KMS-11 (cell line): Measurements from ENCODE around the gene CCDC149.

Source experiments
- H2AFZ ChIP-seq: fragments of 200-600 bp; sonication (generic); 2 replicates; pipeline ENCODE4 v1.6.1; 2016; ENCODE audit warnings: antibody characterized with exemption, mixed run types, low read depth
- H3K27ac ChIP-seq: fragments of 200-600 bp; sonication (generic); 2 replicates; pipeline ENCODE4 v1.6.1; 2016; ENCODE audit warnings: mild to moderate bottlenecking, mixed run types
- H3K27me3 ChIP-seq: fragments of 200-600 bp; sonication (generic); 2 replicates; pipeline ENCODE4 v1.6.1; 2017; ENCODE audit warnings: mild to moderate bottlenecking, low read depth, mixed run types, moderate library complexity; ENCODE audit not compliant: insufficient read depth
- H3K36me3 ChIP-seq: fragments of 200-600 bp; sonication (generic); 2 replicates; pipeline ENCODE4 v1.6.1; 2017; ENCODE audit warnings: mild to moderate bottlenecking, mixed run types; ENCODE audit not compliant: insufficient read depth
- H3K4me1 ChIP-seq: fragments of 200-600 bp; sonication (generic); 2 replicates; pipeline ENCODE4 v1.6.1; 2016; ENCODE audit warnings: mild to moderate bottlenecking, low read depth, mixed run types; ENCODE audit not compliant: poor library complexity, severe bottlenecking
- H3K4me2 ChIP-seq: fragments of 200-600 bp; sonication (generic); 2 replicates; pipeline ENCODE4 v1.7.0; 2016; ENCODE audit warnings: mild to moderate bottlenecking, mixed run types
- H3K4me3 ChIP-seq: fragments of 200-600 bp; sonication (generic); IDR thresholded peaks from 2 replicates; pipeline ENCODE4 v1.6.1; 2017; ENCODE audit warnings: low read depth, low read length, mixed read lengths; ENCODE audit not compliant: insufficient read depth
- H3K79me2 ChIP-seq: fragments of 200-600 bp; sonication (generic); 2 replicates; pipeline ENCODE4 v1.6.1; 2016; ENCODE audit warnings: low read depth, mixed run types; ENCODE audit not compliant: insufficient read depth
- H3K9ac ChIP-seq: fragments of 200-600 bp; sonication (generic); 2 replicates; pipeline ENCODE4 v1.6.1; 2016; ENCODE audit warnings: mild to moderate bottlenecking, mixed run types
- H4K20me1 ChIP-seq: fragments of 200-600 bp; sonication (generic); 2 replicates; pipeline ENCODE4 v1.6.1; 2016; ENCODE audit warnings: mild to moderate bottlenecking, mixed run types; ENCODE audit not compliant: insufficient read depth
- CTCF ChIP-seq: fragments of 200-600 bp; sonication (generic); conservative IDR thresholded peaks from 2 replicates; pipeline ENCODE4 v1.6.1; 2017; ENCODE audit warnings: low read depth, mild to moderate bottlenecking, antibody characterized with exemption, low read length, moderate library complexity, mixed read lengths

The CCDC149 gene

GRCh38 chr4:24935856-24936255, 23.0 kb upstream of the CCDC149 start:
- Histone ChIP-seq H2AFZ (no peak overlapping the region), H3K27me3 (no peaks in the 10 kb centered on the region), H3K4me2 (no peak overlapping the region), H3K4me3 (no peak overlapping the region), H3K27ac (no peak overlapping the region), H4K20me1 (no peaks in the 10 kb centered on the region), H3K4me1 (no peaks in the 10 kb centered on the region), H3K36me3 (no peaks in the 10 kb centered on the region), H3K79me2 (no peaks in the 10 kb centered on the region), H3K9ac (no peak overlapping the region)
- no peak for TF ChIP-seq CTCF

GRCh38 chr4:24934311-24934710, 21.5 kb upstream of the CCDC149 start:
- no peaks in the 10 kb centered on the region for H3K27me3 ChIP-seq
- no peak overlapping the region for H3K4me2 ChIP-seq
- H3K9ac ChIP-seq: no peak overlapping the region
- H4K20me1 ChIP-seq: no peaks in the 10 kb centered on the region
- no peaks in the 10 kb centered on the region for H3K4me1 ChIP-seq
- no peak overlapping the region for H3K27ac ChIP-seq
- no peak overlapping the region for H2AFZ ChIP-seq
- H3K79me2 ChIP-seq: no peaks in the 10 kb centered on the region
- TF ChIP-seq CTCF: no peak
- no peak overlapping the region for H3K4me3 ChIP-seq
- no peaks in the 10 kb centered on the region for H3K36me3 ChIP-seq

GRCh38 chr4:24933684-24934275, 20.9 kb upstream of the CCDC149 start:
- no peak for TF ChIP-seq CTCF

GRCh38 chr4:24932515-24933225, 19.8 kb upstream of the CCDC149 start:
- Histone ChIP-seq H3K27me3 (no peaks in the 10 kb centered on the region), H2AFZ (no peak overlapping the region), H3K27ac (no peak overlapping the region), H3K4me2 (no peak overlapping the region), H3K9ac (no peak overlapping the region), H3K36me3 (no peaks in the 10 kb centered on the region), H4K20me1 (no peaks in the 10 kb centered on the region), H3K4me1 (no peaks in the 10 kb centered on the region), H3K4me3 (no peak overlapping the region), H3K79me2 (no peaks in the 10 kb centered on the region)
- TF ChIP-seq CTCF: no peak

More at GRCh38 chr4:24933684-24934275, 20.9 kb upstream of the CCDC149 start:
- H3K79me2 ChIP-seq: no peaks in the 10 kb centered on the region
- H3K36me3 ChIP-seq: no peaks in the 10 kb centered on the region
- H4K20me1 ChIP-seq: no peaks in the 10 kb centered on the region
- H3K4me3 ChIP-seq: no peak overlapping the region
- no peaks in the 10 kb centered on the region for H3K4me1 ChIP-seq
- no peak overlapping the region for H3K27ac ChIP-seq
- no peak overlapping the region for H2AFZ ChIP-seq
- H3K27me3 ChIP-seq: no peaks in the 10 kb centered on the region
- no peak overlapping the region for H3K9ac ChIP-seq
- no peak overlapping the region for H3K4me2 ChIP-seq
